OCI-LY1 (cell line): ENCODE measurements around the gene EIF3K.

Experiments
- CTCF ChIP-seq: fragments of 200-600 bp; sonication (generic), shearing (Covaris generic); IDR thresholded peaks from 2 replicates; pipeline ENCODE4 v1.5.1; 2017; ENCODE audit warnings: mild to moderate bottlenecking, antibody characterized with exemption, low read length, moderate library complexity, mixed read lengths
- EZH2 ChIP-seq: fragments of 200-600 bp; sonication (generic), shearing (Covaris generic); IDR thresholded peaks from 2 replicates; pipeline ENCODE4 v1.8.0; 2017; ENCODE audit warnings: borderline replicate concordance, mixed run types, mild to moderate bottlenecking, antibody characterized with exemption, low read length, moderate library complexity, mixed read lengths

- TF ChIP-seq CTCF (no peak), EZH2 (no peak)
These were observed 25.7 kb downstream of the EIF3K start for GRCh38 chr19:38644719-38645118.
